ENCODE measurements around the gene TPCN2.

DNA sequence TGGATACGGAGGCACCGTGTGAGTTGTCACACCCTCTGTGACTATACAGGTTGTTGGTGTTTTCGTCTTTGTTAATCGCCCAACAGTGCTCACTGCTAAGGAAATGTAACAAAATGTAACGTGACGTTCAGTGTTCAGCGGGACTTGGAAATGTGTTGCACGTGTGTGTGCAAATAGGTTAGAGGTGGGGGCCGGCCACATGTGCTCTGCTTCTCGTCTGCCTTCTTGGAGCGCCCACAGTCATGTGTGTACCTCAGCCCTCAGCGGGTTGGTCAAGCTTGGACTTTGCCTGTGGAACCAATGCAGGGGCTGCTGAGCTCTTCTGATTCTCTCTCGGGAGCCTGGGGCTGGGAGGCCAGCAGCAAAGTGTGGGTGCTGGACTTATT is 99.6 kb downstream of the TPCN2 start:
- TF ChIP-seq, protein P1, sequence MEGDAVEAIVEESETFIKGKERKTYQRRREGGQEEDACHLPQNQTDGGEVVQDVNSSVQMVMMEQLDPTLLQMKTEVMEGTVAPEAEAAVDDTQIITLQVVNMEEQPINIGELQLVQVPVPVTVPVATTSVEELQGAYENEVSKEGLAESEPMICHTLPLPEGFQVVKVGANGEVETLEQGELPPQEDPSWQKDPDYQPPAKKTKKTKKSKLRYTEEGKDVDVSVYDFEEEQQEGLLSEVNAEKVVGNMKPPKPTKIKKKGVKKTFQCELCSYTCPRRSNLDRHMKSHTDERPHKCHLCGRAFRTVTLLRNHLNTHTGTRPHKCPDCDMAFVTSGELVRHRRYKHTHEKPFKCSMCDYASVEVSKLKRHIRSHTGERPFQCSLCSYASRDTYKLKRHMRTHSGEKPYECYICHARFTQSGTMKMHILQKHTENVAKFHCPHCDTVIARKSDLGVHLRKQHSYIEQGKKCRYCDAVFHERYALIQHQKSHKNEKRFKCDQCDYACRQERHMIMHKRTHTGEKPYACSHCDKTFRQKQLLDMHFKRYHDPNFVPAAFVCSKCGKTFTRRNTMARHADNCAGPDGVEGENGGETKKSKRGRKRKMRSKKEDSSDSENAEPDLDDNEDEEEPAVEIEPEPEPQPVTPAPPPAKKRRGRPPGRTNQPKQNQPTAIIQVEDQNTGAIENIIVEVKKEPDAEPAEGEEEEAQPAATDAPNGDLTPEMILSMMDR (IDR thresholded peaks at IDR 0.05; ENCODE audit: poor library complexity, severe bottlenecking), result no peak
- no peak for TF ChIP-seq POLR2AphosphoS5 (IDR thresholded peaks at IDR 0.05)
- TF ChIP-seq MXI1 (conservative IDR thresholded peaks at IDR 0.05; ENCODE audit: poor library complexity, severe bottlenecking), result no peak
- TF ChIP-seq EZH2 (IDR thresholded peaks at IDR 0.05; ENCODE audit: borderline replicate concordance, insufficient read depth, low read length, poor library complexity, severe bottlenecking), result no peak
- TF ChIP-seq RAD21 (conservative IDR thresholded peaks at IDR 0.05), result no peak
- TF ChIP-seq, protein P2, sequence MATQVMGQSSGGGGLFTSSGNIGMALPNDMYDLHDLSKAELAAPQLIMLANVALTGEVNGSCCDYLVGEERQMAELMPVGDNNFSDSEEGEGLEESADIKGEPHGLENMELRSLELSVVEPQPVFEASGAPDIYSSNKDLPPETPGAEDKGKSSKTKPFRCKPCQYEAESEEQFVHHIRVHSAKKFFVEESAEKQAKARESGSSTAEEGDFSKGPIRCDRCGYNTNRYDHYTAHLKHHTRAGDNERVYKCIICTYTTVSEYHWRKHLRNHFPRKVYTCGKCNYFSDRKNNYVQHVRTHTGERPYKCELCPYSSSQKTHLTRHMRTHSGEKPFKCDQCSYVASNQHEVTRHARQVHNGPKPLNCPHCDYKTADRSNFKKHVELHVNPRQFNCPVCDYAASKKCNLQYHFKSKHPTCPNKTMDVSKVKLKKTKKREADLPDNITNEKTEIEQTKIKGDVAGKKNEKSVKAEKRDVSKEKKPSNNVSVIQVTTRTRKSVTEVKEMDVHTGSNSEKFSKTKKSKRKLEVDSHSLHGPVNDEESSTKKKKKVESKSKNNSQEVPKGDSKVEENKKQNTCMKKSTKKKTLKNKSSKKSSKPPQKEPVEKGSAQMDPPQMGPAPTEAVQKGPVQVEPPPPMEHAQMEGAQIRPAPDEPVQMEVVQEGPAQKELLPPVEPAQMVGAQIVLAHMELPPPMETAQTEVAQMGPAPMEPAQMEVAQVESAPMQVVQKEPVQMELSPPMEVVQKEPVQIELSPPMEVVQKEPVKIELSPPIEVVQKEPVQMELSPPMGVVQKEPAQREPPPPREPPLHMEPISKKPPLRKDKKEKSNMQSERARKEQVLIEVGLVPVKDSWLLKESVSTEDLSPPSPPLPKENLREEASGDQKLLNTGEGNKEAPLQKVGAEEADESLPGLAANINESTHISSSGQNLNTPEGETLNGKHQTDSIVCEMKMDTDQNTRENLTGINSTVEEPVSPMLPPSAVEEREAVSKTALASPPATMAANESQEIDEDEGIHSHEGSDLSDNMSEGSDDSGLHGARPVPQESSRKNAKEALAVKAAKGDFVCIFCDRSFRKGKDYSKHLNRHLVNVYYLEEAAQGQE (IDR thresholded peaks at IDR 0.05; ENCODE audit: borderline replicate concordance), result no peak
- no peak for TF ChIP-seq EP300 (conservative IDR thresholded peaks at IDR 0.05; ENCODE audit: poor library complexity, severe bottlenecking)

Measured in neural cell (in vitro differentiated cells).